ENCODE data around the gene DLG2.

Gene DLG2

GRCh38 chr11:84687433-84687832, 939.7 kb downstream of the DLG2 start:
- no peak overlapping the region for H3K4me3 ChIP-seq (ENCODE audit: low read length)
- no peak for TF ChIP-seq CTCF (IDR thresholded peaks at IDR 0.05; ENCODE audit: insufficient read depth, low read depth, low read length, missing control alignments)
- peak; percentile 71 for DNase-seq (ENCODE audit: low read depth)

- no peak for TF ChIP-seq CTCF (IDR thresholded peaks at IDR 0.05; ENCODE audit: insufficient read depth, low read depth, low read length, missing control alignments)
- H3K4me3 ChIP-seq (ENCODE audit: low read length) = no peak overlapping the region
- DNase-seq (ENCODE audit: low read depth) = no peak
Observed at GRCh38 chr11:84686716-84687115, 940.4 kb downstream of the DLG2 start.

GRCh38 chr11:84685976-84686375, 941.2 kb downstream of the DLG2 start:
- no peak overlapping the region for H3K4me3 ChIP-seq (ENCODE audit: low read length)
- TF ChIP-seq CTCF (IDR thresholded peaks at IDR 0.05; ENCODE audit: insufficient read depth, low read depth, low read length, missing control alignments) = no peak
- DNase-seq (ENCODE audit: low read depth) = no peak

- DNase-seq (ENCODE audit: low read depth) = no peak
- H3K4me3 ChIP-seq (ENCODE audit: low read length) = no peak overlapping the region
- TF ChIP-seq CTCF (IDR thresholded peaks at IDR 0.05; ENCODE audit: insufficient read depth, low read depth, low read length, missing control alignments) = no peak
Observed at GRCh38 chr11:84685149-84685548, 942.0 kb downstream of the DLG2 start.

GRCh38 chr11:84681456-84681855, 945.7 kb downstream of the DLG2 start:
- DNase-seq (ENCODE audit: low read depth) = no peak
- no peak overlapping the region for H3K4me3 ChIP-seq (ENCODE audit: low read length)
- TF ChIP-seq CTCF (IDR thresholded peaks at IDR 0.05; ENCODE audit: insufficient read depth, low read depth, low read length, missing control alignments) = no peak

- no peak overlapping the region for H3K4me3 ChIP-seq (ENCODE audit: low read length)
- TF ChIP-seq CTCF (IDR thresholded peaks at IDR 0.05; ENCODE audit: insufficient read depth, low read depth, low read length, missing control alignments) = no peak
- no peak for DNase-seq (ENCODE audit: low read depth)
Observed at GRCh38 chr11:84675396-84676025, 951.6 kb downstream of the DLG2 start.

GRCh38 chr11:84673753-84674152, 953.4 kb downstream of the DLG2 start:
- TF ChIP-seq CTCF (IDR thresholded peaks at IDR 0.05; ENCODE audit: insufficient read depth, low read depth, low read length, missing control alignments) = no peak
- DNase-seq (ENCODE audit: low read depth) = peak; percentile 31
- H3K4me3 ChIP-seq (ENCODE audit: low read length) = no peak overlapping the region

Measured in epithelial cell of esophagus (primary cell).